AG08396 (cell line): ENCODE measurements around the gene DNAH17.
A peak's percentile ranks its signal among the peaks of the same experiment; 100 is the strongest.

ENCODE experiments used
- DNase-seq: peaks from one replicate; pipeline ENCODE4 v3.0.0; 2012; ENCODE audit warnings: low spot score, mixed read lengths

DNAH17 gene

DNA sequence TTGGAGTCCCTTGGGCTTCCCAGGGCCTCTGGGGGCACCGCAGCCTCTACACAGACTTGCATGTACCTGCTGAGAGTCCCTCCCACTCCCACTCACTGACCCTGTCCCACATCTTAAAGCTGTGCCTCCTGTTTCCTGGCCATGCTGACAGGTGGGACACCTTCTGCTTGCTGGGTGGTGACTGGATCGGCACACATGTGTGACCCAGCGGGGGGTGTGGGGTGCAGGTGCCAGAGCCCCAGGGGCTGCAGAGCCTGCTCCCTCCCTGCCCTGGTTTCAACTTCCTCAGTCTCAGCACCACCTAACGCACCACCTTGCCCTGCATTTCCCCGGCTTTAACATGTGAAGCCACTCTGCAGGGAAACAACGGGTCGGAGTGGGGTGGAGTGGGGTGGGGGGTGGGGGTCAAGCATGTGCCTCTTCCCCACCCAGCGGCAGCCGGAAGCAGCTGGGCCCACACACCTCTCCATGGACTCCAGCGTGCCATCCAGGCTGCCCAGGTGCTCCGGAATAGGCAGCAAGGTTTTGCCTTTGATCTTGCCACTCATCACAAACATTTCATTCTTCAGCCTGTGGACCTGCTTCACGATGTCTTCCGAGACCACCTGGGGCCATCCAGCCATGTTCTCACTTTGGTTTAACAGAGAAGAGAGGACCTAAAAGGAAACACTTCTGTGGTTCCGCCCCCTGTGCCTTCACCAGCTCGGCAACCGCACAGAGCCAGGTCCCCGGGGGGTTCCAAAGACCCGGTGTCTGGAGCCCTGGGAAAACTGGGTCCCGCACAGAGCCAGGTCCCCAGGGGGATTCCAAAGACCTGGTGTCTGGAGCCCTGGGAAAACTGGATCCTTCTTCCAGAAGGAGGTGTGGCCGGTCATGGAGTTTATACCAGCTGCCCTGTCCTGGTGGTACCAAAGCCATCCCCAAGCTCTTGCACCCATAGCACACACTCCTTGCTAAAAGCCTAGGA, 4.7 kb downstream of the DNAH17 start:
- DNase-seq: no peak

DNA sequence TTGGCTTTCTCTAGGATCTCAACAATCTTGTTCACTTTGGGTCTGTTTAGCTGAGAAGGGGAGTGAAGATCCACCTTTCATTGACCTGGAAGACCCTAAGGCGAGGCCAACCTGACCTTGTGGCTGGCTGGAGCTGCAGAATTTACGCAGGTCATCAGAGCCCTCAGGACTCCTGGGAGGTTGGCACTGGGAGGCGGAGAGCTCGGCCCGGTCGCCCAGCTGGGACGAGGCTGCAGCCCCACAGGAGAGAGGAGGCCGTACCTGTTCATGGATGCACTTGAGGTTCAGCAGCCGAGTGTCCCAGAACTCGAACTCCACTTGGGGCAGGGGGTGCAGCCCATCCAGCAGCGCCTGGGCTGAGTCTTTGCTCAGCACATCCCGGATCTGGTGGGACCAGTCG, 5.9 kb downstream of the DNAH17 start:
- DNase-seq: no peak

DNA sequence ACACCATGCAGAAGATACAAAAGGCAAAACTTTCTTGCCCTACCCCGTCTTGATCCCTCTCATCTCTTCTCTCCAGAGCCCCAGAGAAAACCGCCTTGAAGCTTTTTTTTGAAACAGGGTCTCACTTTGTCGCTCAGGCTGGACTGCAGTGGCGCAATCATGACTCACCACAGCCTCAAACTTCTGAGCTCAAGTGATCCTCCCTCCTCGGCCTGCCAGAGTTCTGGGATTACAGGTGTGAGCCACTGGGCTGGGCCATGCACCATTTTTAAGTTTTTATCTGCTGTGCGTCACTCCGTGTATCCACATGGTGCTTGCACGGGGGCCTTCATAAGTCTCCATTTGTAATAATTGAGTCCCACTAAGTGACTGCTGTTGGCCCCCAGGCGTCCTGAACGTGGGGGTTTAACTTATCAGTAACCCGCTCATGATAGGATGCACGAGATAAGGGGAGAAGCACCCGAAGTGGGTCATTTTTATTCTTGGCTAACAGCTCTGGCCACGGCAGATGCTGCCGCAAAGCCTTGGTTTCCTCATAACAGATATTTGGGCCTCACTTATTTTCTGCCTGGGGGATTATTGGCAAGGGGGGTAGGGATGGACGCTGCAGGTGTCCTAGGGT, 8.6 kb downstream of the DNAH17 start:
- no peak for DNase-seq

DNA sequence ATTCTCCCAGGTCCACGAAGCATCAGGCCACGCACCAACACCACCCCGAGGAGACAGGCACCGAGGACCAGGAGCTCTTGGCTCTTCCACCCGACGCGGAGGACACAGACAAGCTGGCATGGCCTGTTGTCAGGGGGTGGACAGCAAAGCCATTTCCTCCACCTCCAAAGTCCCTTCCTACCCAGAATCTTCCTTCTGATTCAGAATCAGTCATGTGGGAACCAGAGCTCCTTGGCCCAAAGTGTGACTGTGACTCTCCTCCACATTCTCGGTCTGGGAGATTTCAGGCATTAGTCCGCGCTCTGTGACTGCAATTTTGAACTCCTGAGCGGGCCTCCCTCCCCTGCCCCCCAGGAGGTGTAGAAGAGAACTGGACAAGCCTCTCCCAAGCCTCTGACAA, 9.2 kb downstream of the DNAH17 start:
- no peak for DNase-seq

DNA sequence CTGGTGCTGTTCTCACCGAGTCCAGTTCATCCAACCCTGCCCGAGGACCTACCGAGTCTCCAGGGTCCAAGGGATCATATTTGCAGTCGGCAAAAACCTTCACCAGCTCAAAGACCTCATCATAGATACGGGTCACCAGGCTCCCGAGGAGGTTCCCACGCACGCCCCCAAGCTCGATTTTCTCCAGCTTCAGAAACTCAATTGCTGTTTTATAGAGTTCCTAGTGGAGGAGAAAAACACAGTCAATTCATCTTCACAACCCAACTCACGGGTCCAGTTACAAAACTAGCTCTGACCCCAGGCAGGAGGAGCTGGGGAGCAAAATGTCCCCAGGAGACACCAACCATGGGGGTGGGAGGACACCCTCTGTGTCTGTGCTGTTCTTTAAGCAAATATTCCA, 10.2 kb downstream of the DNAH17 start:
- DNase-seq: no peak

DNA sequence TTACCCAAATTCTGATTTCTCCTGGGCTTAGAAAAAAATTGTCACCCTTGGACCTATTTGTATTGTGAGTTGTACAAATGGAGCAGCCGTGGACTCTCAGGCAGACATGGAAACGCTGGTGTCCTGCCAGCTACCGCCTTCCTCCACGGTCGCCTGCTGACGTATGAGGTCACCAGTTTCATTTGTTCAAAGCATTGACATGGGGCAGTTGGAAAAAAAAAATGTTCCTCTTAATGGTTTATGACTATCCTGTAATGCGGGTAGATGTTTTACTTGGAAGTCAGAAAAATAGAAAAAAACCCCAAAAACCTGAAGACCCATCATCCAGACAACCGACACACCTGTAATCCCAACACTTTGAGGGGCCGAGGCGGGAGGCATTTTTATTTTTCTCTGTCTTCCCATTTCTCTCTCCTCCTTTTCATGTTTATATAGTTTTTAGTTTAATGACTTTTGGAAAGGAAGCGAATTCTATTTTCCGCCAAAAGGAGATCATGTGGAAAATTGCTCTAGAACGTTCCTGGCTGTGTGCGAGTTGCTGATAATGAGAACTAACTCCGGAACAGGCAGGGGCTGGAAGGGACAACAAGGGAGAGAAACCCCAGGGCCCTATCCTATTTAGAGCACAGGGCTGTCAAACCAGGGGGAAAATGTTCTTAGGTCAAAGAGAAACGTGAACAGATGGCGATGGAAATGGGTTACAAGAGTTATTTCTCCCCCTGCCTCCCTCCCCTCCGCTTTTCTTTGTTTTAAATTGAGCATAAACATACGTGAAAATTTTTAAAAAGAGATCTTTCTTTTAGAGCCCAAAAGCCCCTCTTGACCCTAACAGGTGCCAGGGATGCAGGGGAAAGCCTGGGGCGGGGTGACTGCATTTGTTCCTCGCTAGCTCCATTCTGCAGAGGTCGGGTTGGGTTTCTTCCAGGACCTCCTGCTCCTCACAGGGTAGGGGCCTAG, 13.7 kb downstream of the DNAH17 start:
- DNase-seq: no peak

DNA sequence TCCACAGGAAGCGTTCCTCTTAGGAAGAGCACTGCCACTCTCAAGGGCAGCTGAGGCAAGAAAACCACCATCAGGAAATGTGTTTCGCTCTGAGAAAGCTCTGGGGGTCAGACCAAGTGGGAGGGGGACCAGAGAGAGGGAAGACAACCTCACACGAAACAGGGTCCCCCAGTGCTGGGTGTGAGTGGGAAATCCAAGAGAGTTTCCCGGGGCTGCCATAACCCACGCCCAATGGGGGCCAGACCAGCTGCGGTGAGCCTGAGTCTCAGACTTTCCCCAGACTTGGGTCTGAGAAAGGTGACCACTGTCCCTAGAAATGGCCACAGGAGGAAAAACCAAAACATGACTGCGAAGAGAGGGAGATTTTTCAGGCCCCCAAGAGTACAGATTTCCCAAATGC, 14.5 kb downstream of the DNAH17 start:
- no peak for DNase-seq

DNA sequence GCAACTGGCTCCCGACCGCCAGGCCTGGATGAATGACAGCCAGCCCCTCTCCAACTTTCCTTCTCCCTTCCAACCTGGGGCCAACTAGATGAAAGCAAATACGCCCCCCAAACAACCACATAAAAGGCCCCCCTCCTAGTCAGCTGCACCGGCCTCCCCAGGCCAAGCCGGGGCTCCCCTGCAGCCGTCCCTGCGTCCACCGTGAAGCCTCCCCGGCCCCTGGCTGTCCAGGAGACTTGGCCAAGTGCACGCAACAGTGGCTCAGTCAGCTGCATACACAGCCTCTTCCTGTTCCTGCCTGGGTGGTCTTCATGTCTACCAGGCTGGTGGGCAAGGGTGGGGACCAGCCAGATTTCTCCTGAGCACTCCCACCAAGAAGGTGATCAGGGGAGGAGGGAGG, 16.0 kb downstream of the DNAH17 start:
- DNase-seq: no peak

DNA sequence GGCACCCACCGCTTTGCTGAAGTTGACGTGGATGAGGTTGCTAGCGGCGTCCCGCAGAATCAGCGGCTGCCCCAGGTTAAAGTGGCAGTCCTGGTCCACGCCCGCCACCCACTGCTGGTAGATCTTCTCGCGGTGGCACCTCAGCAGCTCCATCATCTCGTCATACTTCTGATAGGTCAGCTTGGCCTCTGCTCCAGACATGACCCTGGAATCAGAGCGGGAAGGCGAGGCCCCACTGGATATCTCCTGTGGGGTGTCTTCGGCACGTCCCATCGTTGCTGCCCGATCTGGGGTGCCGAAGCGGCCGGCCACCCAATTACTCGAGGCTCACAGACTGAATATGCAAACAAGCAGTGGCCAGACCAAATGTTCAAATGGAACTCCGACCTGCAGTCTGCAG, 16.5 kb downstream of the DNAH17 start:
- no peak for DNase-seq

DNA sequence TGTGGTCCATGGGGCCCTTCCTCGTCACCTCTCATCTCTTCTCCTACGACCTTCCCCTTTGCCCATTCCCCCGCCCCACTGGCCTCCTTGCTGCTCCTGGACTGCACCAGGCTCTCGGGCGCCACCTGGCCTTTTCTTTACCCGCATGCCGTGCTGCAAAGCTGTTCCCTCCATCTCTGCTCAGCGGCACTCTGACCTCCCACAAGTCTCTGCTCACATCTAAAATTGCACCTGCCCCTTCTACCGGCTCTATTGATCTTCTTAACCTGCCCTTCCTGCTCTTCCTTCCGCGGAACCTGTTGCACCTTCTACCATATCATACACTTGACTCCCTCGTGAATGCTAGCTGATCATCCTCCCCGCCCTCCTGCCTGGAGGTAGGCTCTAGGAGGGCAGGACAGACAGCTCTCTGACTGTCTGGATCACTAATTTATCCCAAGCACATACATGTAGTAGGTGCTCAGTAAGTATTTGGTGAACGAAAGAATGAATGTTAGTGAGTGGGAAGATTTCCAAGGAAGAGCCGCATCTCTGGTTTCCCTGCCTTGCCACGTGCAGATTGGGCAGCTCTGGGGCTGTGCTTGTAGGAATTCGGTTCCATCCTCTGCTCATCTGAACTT, 17.3 kb downstream of the DNAH17 start:
- no peak for DNase-seq

DNA sequence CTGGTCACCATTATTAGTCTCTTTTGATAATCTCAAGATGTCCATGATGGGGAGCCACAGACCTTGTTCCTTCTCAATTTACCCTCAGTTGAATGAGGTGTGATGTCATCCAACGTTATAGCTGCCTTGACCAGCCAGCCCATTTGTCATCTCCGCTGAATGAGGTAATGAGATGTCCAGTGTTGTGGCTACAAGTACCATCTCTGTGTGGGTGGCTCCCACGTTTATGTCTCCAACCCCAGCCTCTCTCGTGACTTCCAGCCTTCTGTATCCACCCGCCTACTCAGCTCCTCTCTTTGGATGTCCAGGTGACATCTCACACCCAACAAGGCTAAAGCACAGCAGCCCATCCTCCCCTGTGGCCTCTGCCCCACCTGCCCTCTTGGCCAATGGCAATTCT, 18.2 kb downstream of the DNAH17 start:
- DNase-seq: no peak

DNA sequence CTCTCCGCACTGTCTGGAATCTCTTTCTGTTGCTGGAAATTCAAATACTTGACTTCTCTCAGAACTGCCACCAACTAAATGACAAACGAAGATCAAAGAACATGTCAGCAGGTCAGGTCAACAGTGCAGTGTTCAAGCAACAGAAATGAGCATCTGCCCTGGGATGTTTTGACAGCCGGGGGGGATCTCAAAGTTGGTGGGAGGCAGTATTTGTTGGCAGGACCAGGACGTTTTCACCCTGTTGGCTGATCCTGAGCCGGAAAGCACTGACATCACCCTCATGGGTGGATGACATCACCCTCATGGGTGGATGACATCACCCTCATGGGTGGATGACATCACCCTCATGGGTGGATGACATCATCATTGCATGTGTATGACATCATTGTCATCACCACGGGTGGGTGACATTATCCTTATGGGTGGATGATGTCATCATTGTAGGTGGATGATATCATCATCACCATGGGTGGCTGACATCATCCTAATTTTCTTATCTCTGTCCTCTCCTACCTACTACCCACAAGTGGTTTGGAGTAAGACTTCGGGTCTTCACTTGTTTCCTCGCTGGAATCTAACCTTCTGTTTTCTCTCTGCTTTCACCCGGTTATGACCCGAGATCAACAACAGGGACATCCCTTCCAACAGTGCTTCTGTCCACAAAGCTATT, 18.9 kb downstream of the DNAH17 start:
- DNase-seq: peak; percentile 59

DNA sequence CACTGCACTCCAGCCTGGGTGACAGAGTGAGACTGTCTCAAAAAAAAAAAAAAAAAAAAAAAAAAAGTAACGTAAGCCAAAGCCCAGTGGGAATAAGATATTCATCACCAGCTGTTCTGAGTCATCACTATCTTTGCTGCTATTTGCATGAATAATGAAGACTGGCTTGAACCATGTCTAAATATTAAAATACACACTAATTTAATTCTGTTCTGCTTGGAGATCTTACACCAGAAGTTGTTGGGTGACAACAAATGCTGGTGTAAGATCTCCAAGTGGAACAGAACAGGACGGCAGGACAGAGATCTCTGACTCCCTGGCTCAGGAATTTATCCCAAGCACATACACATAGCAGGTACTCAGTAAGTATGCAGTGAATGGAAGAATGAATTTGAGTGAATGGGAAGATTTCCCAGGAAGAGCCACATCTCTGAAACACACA, 19.6 kb downstream of the DNAH17 start:
- DNase-seq: peak; percentile 75

DNA sequence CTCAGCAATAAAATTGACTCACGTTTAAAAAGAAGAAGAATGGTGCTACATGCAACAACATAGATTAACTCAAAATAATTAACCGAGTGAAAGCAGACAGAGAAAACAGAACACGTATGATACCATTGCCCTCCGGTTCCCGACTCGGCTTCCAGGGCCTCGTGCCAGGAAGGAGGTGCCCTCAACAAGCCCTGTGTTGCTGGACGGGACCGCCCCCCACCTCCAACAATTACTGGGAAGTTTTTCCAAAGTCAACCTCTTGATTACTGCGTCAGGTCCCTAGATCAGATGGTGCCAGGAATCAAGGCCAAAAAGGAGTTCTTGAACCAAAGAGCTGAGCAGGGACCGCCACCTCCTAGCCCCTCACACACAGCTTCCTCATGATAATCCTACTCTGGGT, 20.4 kb downstream of the DNAH17 start:
- no peak for DNase-seq

DNA sequence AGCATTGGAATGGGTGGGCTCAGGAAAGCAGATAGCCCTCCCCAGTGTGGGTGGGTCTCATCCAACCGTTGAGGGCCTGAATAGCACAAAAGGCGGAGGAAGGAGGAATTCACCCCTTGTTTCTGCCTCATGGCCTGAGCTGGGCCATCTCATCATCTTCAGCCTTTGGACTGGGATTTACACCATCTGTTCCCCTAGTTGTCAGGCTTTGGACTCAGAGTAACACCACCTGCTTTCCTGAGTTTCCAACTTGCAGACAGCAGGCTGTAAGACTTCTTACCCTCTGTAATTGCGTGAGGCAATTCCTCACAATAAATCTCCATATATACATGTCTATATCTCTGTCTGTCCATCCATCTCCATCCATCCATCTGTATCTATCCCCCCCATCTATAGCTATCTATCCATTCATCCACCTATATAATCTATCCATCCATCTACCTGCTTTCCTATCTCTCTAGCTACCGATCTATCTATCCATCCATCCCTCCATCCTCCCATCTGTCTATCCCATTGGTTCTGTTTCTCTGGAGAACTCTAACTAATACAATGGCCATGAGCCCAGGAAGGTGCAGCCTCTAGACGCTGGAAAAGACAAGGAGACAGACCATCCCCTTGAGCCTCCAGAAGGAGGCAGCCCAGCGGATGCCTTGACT, 21.3 kb downstream of the DNAH17 start:
- DNase-seq: no peak

DNA sequence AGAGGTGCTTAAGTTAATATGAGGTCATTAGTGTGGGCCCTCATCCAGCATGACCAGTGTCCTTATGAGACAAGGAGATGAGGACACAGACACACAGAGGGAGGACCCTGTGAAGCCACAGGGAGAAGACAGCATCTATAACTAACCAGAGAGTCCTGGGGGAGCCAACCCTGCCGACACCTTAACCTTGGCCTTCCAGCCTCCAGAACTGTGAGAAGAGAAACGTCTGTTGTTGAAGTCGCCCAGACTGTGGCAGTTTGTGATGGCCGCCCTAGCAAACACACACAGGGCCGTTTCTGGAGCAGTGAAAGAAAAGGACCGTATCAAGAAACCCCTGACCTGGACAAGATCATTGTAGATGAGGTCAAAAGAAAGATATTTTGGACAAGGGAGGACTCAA, 26.7 kb downstream of the DNAH17 start:
- DNase-seq: no peak

DNA sequence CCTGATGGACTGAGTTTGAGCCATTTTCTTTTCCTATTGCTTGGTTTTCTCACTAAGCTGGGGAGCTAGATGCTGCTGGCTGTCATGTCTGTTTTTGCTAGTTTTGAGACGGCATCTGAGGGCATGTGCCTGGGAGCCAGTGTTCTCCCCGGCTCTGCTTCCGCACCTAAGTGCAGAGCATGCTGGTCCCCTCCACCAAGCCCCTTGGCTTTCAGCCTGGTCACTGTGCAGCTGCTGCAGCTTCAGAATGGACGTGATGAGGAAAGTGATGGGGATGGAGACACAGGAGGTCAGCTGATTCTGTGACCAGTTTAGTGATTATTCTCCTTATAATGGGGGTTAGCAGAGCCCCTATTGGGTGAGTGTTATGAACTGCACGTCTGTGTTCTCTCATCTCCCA, 28.5 kb downstream of the DNAH17 start:
- no peak for DNase-seq

DNA sequence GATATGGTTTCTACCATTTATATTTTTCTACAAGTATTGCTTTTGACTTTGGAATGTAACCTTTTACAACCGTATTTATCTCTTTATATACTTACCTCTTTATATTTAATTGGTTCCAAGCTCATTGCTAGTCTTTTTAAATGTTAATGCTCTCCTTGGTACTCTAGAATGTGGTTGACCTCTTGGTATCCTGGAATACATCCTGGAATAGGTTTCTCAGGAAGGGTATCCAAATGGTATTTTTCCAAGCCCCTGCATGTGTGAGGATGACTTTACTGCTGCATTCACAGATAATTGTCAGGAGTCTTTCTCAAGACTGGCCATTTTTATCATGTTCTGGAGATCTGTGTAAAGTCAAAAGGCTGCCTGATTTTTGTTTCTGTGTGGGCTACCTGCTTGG, 30.2 kb downstream of the DNAH17 start:
- DNase-seq: no peak

DNA sequence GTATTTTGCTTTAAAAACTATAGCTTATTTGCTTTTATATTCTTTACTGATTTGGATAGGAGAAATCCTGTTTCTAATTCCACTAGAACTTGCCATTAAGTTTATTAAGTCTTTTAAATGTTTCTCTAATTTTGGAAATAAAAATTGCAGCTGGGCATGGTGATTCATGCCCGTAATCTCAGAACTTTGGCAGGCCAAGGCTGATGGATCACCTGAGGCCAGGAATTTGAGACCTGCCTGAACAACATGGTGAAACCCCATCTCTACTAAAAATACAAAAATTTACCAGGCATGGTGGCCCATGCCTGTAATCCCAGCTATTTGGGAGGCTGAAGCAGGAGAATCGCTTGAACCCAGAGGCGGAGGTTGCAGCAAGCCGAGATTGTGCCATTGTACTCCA, 30.7 kb downstream of the DNAH17 start:
- DNase-seq: no peak

DNA sequence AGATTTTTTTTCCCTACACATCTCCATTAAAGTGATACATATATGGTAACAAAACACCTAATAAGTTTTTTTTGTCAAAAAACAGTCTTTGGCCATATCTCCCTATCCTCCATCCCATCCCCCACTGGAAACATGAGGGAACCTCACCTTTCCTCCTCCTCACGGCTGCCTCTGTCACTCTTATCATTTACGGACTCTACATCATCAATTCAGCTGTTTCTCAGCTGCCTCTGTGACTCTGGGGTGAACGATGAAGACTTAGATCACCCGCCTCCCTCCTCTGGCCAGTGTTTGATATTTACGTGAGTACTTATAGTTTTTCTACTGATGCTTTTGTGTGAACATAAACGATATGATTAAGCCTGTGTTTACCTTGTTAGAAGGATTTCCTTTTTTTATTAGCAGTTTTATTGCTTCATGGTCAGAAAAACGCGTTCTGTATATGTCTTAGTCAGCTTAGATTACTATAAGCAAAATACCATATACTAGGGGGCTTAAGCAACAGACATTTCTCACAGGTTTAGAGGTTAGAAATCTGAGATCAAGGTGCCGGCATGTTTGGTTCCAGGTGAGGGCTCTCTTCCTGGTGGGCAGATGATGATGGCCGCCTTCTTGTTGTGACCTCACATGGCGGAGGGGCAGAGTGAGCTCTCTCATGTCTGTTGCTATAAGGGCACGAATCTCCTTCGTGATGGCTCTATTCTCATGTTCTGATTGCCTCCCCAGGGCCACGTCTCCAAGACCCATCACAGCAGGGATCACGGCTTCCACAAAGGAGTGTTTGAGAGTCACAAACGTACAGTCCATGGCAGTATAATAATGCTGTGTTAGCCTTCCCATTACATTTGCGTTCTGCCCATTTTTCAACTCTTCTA, 32.1 kb downstream of the DNAH17 start:
- no peak for DNase-seq
